ENCODE results near the gene CDKAL1. TPM values are rescaled to one million over a fixed set of nuclear protein-coding genes. Genes with fewer than 3 reads are reported as not detected.

CDKAL1 gene
- total RNA-seq, 1 donor from 2014 or later, result 12.2 TPM

- no peak for TF ChIP-seq CTCF (conservative IDR thresholded peaks at IDR 0.05; ENCODE audit: low read depth, low read length)
- H3K4me3 ChIP-seq (ENCODE audit: low read depth, low read length), result no peak overlapping the region
- no peak for DNase-seq (ENCODE audit: low read depth)
Observed at GRCh38 chr6:20687494-20687893, 153.2 kb downstream of the CDKAL1 start.

GRCh38 chr6:20688710-20689500 lies 154.6 kb downstream of the CDKAL1 start:
- no peak for TF ChIP-seq CTCF (conservative IDR thresholded peaks at IDR 0.05; ENCODE audit: low read depth, low read length)
- DNase-seq (ENCODE audit: low read depth), result peak; percentile 75
- H3K4me3 ChIP-seq (ENCODE audit: low read depth, low read length), result peak overlapping the region; percentile 6

- TF ChIP-seq CTCF (conservative IDR thresholded peaks at IDR 0.05; ENCODE audit: low read depth, low read length), result no peak
- no peak overlapping the region for H3K4me3 ChIP-seq (ENCODE audit: low read depth, low read length)
- DNase-seq (ENCODE audit: low read depth), result no peak
Observed at GRCh38 chr6:20691185-20691584, 156.9 kb downstream of the CDKAL1 start.

- no peak for TF ChIP-seq CTCF (conservative IDR thresholded peaks at IDR 0.05; ENCODE audit: low read depth, low read length)
- DNase-seq (ENCODE audit: low read depth), result no peak
- H3K4me3 ChIP-seq (ENCODE audit: low read depth, low read length), result no peak overlapping the region
Observed at GRCh38 chr6:20692023-20692422, 157.8 kb downstream of the CDKAL1 start.

GRCh38 chr6:20693466-20694063 lies 159.3 kb downstream of the CDKAL1 start:
- no peak for TF ChIP-seq CTCF (conservative IDR thresholded peaks at IDR 0.05; ENCODE audit: low read depth, low read length)
- peak; percentile 95 for DNase-seq (ENCODE audit: low read depth)
- no peak overlapping the region for H3K4me3 ChIP-seq (ENCODE audit: low read depth, low read length)

GRCh38 chr6:20696676-20697075 lies 162.4 kb downstream of the CDKAL1 start:
- DNase-seq (ENCODE audit: low read depth), result no peak
- TF ChIP-seq CTCF (conservative IDR thresholded peaks at IDR 0.05; ENCODE audit: low read depth, low read length), result no peak
- H3K4me3 ChIP-seq (ENCODE audit: low read depth, low read length), result no peak overlapping the region

All from epithelial cell of proximal tubule (primary cell).